Measurements from ENCODE around the gene ADCY6. TPM values are rescaled to one million over a fixed set of nuclear protein-coding genes. Genes with fewer than 3 reads are reported as not detected.
A peak's percentile ranks its signal among the peaks of the same experiment; 100 is the strongest.

The ADCY6 gene
- total RNA-seq = 43.3 and 46.2 TPM in 2 replicates
- 37.0 and 38.7 TPM in 2 replicates for polyA plus RNA-seq
- 21.6 and 23.9 TPM in 2 replicates for polyA plus RNA-seq (2011; cell fraction: cytosol; rRNA removed)
- polyA plus RNA-seq (2011; cell fraction: nucleus; rRNA removed) = 130 and 157 TPM in 2 replicates
- 24.1 and 39.1 TPM in 2 replicates for polyA plus RNA-seq (2012)
- 68.8 and 77.8 TPM in 2 replicates for polyA minus RNA-seq
- polyA minus RNA-seq (2011; cell fraction: cytosol; rRNA and poly(A)+ RNA removed) = 35.4 TPM
- polyA minus RNA-seq (2011; cell fraction: nucleus; rRNA and poly(A)+ RNA removed) = 36.8 and 52.4 TPM in 2 replicates
- percentile 57 among the genes with signal in this experiment for Bru-seq, nascent RNA
- percentile 95 among the genes with signal in this experiment for BruChase-seq, experiment 1, labeled RNA remaining after a 6-hour chase
- percentile 92 among the genes with signal in this experiment for BruChase-seq, experiment 2, labeled RNA remaining after a 2-hour chase
- long read RNA-seq, partial matches to known transcripts = 25 of 33 reads
- long read RNA-seq, other reads (novel, unspliced or antisense) = 8 of 33 reads

DNA sequence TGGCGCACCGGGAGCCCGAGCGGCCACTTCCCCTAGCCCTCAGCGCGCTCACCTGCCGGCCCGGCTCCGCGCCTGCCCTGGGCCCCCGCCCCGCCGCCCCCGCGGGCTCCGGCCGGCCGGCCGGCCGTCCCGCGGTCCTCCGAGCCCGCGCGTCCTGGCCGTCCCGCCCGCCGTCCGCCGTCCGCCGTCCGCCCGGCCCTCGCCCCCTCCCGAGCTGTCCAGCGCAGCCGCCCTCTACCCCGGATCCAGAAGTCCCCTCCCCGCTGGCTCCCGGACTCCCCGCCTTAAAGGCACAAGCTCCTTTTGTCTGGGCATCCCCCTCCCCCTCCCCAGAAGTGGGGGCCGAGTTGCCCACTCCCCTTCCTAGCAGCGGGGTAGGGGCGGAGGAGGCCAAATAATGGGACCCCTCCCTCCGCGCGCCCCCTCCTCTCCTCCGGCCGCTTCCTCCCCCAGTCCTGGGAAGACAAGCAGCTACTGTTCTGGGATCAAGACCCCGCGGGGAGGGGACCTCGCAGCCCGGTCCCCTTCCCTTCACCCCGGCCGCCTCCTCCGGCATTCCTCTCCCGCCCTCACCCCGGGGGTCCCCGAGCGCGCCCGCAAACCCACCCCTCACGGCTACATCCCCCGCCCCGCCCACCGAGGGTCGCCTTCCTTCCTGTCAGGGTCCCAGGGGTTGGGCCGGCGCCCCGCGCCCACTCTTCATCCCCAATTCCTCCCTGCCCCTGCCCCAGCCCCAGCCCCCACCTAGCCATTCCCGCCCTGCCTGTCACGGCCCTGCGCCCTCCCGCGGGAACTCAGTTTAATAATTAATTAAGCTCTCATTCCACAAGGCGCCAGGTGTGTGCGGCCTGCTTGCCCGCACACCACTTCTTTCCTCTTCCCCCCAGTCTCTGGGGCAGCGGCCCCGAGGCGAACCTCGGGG lies at the start of gene ADCY6:
Gene ADCY6 (minus strand): TSS at position 236 of the 922 bp plus-strand sequence. CDS start 5,655 bp downstream, outside the sequence.
- no TSS peak for BruUV-seq (replicated peaks)
- peak; percentile 79 for DNase-seq (ENCODE audit: low read depth, low spot score)
- Histone ChIP-seq H3K9me1 (replicated peaks; ENCODE audit: control insufficient read depth, extremely low read depth, insufficient read depth, low read length) (no peaks in the 10 kb centered on the region), H3K27ac (ENCODE audit: insufficient read depth, low read depth, low read length) (peak within 1 kb of the TSS; percentile 50), H4K20me1 (replicated peaks; ENCODE audit: control insufficient read depth, extremely low read depth, insufficient read depth, low read length) (no peaks in the 10 kb centered on the region), H3K9ac (replicated peaks; ENCODE audit: extremely low read depth, insufficient read depth, low read length) (peak within 1 kb of the TSS; percentile 75), H3K36me3 (ENCODE audit: control insufficient read depth in 2 of 2, extremely low read depth in 1 of 2, insufficient read depth in 2 of 2, low read length in 2 of 2) (no peaks in the 10 kb centered on the region), H3K4me3 (replicated peaks in 1 of 3; ENCODE audit: insufficient read depth in 1 of 3, low read depth in 1 of 3, low read length in 3 of 3) (peak within 1 kb of the TSS; percentile 58 to 90 (median 84)), H3K4me1 (ENCODE audit: control insufficient read depth, extremely low read depth, insufficient read depth, low read length) (peaks cover 10% of the 10 kb centered on the region), H2AFZ (ENCODE audit: low read depth, low read length) (peak within 1 kb of the TSS; percentile 96), H3K79me2 (ENCODE audit: control insufficient read depth, insufficient read depth, low read length) (peaks cover 17% of the 10 kb centered on the region), H3K4me2 (ENCODE audit: insufficient read depth, low read length) (peak within 1 kb of the TSS; percentile 76), H3K9me3 (replicated peaks; ENCODE audit: control insufficient read depth, insufficient read depth, low read length) (no peaks in the 10 kb centered on the region), H3K27me3 (ENCODE audit: control insufficient read depth in 2 of 2, insufficient read depth in 2 of 2, low read length in 2 of 2) (no peaks in the 10 kb centered on the region)
- intact Hi-C loops (cut with micrococcal nuclease) (loop anchor here (1.0 to 2.0 kb wide), 2 partner anchors 9 to 72 kb away; partner anchors contain the start of gene CCNT1), dilution Hi-C loops (cut with MboI; ENCODE audit: extremely low pct_ligation_motif_present, low sequenced_read_pairs) (no loop called here)
- ChIA-PET POLR2A (interaction anchor here (0.7 kb wide), 1 partner anchor 938 kb away, joined by 6 read pairs; no protein-coding TSS in a partner anchor), CTCF (interaction anchor here (1.0 to 16.5 kb wide), 4 partner anchors 9 to 31 kb away, joined by 4 to 606 read pairs (median 12); no protein-coding TSS in a partner anchor)
- no peak for TF ChIP-seq GATA2 (IDR thresholded peaks at IDR 0.05; ENCODE audit: insufficient read depth, insufficient read length, low read depth, low read length)
- no peak for TF ChIP-seq FOS (IDR thresholded peaks at IDR 0.05; ENCODE audit: borderline replicate concordance, insufficient read depth, low read length)
- no peak for TF ChIP-seq JUN (IDR thresholded peaks at IDR 0.05; ENCODE audit: borderline replicate concordance, insufficient read depth, insufficient read length, low read depth)
- no peak for TF ChIP-seq MYC (IDR thresholded peaks at IDR 0.05; ENCODE audit: low read depth, low read length)
- TF ChIP-seq POLR2AphosphoS5 (IDR thresholded peaks at IDR 0.05; ENCODE audit: insufficient read depth, low read depth, low read length) = no peak
- TF ChIP-seq, protein P1, sequence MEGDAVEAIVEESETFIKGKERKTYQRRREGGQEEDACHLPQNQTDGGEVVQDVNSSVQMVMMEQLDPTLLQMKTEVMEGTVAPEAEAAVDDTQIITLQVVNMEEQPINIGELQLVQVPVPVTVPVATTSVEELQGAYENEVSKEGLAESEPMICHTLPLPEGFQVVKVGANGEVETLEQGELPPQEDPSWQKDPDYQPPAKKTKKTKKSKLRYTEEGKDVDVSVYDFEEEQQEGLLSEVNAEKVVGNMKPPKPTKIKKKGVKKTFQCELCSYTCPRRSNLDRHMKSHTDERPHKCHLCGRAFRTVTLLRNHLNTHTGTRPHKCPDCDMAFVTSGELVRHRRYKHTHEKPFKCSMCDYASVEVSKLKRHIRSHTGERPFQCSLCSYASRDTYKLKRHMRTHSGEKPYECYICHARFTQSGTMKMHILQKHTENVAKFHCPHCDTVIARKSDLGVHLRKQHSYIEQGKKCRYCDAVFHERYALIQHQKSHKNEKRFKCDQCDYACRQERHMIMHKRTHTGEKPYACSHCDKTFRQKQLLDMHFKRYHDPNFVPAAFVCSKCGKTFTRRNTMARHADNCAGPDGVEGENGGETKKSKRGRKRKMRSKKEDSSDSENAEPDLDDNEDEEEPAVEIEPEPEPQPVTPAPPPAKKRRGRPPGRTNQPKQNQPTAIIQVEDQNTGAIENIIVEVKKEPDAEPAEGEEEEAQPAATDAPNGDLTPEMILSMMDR (IDR thresholded peaks at IDR 0.05; ENCODE audit: extremely low read depth in 1 of 2, insufficient read depth in 1 of 2, low read depth in 1 of 2, low read length in 2 of 2) = no peak
- FAIRE-seq = peak; percentile 38
